ENCODE results near the gene PTPRM.

GRCh38 chr18:8329186-8329771, 762.2 kb downstream of the PTPRM start:
- TF ChIP-seq, protein P1, sequence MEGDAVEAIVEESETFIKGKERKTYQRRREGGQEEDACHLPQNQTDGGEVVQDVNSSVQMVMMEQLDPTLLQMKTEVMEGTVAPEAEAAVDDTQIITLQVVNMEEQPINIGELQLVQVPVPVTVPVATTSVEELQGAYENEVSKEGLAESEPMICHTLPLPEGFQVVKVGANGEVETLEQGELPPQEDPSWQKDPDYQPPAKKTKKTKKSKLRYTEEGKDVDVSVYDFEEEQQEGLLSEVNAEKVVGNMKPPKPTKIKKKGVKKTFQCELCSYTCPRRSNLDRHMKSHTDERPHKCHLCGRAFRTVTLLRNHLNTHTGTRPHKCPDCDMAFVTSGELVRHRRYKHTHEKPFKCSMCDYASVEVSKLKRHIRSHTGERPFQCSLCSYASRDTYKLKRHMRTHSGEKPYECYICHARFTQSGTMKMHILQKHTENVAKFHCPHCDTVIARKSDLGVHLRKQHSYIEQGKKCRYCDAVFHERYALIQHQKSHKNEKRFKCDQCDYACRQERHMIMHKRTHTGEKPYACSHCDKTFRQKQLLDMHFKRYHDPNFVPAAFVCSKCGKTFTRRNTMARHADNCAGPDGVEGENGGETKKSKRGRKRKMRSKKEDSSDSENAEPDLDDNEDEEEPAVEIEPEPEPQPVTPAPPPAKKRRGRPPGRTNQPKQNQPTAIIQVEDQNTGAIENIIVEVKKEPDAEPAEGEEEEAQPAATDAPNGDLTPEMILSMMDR (conservative IDR thresholded peaks at IDR 0.05; ENCODE audit: low read length) = no peak
- TF ChIP-seq EZH2phosphoT487 (IDR thresholded peaks at IDR 0.05; ENCODE audit: borderline replicate concordance) = no peak

All from Loucy (cell line).